Activated CD4-positive, CD25-positive, alpha-beta regulatory T cell (primary cell): ENCODE data around the gene TXLNB.

Experiments used
- DNase-seq, 4 experiments: peaks; one replicate each; lab custom pipeline; 2025; lab: John Stamatoyannopoulos, UW

Gene TXLNB

DNA sequence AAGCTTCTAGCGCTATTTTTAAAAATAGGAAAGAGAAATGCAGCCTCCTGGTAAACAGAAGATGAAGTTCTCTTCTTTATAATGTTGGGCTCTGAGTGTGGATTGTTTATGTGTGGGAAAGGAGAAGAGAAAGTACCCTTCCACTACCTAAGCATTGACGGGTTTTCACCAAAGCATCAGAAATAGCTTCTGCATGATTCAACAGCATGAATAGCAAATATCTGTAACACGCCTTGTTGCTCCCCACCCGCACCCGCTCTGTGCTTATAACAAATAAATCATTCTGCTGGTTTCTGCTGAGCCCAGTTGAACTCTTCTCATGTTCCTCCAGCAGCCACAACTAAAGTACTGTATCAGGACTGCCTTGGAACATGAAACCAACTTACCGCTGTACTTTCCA is 20.7 kb downstream of the TXLNB start:
- no peak for DNase-seq

DNA sequence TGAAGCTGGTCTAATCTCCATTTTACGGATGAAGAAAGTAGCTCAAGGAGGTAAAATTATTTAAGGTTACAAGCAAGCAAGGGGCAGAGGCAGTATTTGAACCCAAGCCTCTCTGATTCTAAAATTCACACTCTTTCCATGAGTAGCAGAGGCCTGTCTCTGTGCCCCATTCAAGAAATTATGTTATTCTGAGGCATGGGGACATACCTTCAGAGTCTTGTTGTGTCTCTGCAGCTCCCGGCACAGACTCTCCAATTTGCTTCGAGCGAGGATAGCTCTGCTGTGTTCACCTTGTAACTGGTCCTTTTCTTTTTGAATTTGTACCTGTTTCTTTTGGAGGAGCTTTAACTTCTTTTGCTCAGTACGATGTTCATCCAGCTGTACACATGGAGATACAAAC is 21.5 kb downstream of the TXLNB start:
- DNase-seq, result no peak

DNA sequence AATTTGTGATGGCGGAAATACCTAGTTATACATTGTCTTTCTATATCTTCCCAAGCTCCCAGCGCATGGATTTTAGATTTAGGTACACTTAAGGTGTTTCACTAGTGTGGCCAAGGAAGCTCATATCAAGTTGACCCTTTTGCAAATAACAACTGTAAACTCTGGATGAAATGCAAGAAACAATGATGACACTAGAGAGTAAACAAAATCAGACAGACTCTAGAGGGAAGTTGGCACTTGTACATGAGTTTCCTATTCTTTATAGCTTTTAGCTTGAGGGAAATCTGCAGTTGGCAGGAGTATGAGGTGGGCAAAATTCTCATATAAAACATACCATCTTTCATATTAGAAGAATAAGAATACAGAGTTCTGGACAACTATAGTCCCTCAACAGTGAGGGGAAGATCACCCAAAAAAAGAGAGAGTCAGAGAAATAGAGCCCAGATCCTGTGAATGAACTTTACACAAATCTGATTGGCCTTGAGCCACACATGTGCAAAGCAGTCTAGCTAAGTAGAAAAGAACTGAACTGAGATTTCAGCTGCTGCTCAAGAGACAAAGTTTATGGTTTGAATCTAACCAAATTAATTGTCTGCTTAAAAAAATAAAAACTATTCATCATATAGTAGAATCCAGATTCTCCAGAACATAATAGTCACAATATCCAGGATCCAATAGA is 26.1 kb downstream of the TXLNB start:
- DNase-seq, result no peak

DNA sequence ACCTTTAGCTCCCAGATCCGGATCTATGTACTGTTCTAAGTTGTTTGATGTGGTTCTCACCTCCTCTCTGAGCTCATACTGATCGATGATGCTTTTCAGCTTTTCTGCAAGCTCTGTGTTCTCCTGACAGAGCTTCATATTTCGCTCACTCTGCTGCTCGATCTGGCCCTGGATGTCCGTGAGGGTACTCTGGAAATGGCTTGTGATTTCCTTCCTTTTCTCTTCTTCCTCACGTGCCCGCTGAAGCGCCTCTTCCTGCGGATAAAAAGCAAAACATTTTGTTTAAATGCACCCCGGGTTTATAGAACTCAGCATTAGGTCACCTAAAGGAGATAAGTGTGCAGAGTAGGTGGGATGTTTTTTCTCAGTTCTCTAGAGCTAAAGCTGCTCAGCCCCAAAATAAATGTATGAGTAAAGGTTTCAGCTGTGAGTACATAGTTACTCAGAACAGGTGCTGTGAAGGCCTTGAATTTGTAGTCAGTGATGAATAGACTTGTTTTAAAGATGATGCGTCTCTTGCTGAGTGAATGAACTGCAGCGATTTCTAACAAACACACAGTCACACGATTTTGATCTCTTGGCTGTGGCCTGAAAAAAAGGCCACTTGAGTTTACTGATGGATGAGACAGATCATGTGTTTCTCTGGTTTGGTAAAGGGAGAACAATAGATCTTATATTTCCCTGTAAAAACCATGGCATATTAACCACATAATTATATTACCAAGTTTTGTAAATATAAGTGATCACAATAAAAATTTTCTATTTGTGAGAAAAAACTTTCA is 29.1 kb downstream of the TXLNB start:
- no peak for DNase-seq

DNA sequence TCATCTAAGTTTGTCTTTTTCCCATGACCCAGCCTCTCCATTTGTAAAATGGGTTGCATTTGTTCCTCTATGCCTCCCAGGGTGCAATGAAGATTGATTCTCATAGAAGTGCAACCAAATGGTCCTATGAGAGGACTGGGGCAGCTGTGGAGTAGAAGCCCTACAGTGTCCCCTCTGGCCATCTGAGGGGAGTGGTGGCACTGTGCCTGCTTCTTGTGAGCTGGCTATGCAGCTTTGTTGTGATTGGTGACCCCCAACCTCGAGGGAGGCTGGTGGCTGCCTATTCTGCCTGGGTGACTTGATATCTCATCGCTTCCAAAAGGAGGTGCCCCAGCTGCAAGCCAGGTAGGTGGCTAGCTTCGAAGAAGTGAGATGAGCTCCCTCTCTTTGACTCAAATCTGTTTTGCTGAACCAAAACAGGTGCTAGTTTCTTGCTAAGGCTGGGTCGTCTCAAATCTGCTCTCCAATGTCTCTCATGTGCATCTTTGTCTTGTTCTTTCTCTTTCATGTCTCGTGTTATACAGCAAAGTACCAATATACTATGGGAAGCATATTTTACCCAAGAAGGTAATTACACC is 33.9 kb downstream of the TXLNB start:
- no peak for DNase-seq

DNA sequence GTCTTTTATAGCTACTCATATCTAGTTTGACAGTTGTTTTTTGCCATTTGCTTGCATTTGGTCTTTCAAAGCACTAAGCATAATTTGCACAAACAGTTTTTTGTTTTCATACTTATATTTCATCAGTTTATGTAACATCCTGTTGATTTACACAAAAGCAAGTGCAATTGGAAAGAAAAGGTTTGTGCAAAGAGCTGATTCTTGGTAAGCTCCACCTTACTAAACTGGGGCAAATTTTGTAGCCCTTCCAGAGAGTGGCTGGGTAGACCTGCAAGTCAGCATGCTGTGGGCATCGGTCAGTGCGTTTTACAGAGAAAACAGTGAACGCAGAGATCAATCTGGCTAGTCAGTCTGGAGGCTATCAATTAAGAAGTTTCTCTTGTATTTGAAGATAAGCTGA is 34.5 kb downstream of the TXLNB start:
- no peak for DNase-seq

DNA sequence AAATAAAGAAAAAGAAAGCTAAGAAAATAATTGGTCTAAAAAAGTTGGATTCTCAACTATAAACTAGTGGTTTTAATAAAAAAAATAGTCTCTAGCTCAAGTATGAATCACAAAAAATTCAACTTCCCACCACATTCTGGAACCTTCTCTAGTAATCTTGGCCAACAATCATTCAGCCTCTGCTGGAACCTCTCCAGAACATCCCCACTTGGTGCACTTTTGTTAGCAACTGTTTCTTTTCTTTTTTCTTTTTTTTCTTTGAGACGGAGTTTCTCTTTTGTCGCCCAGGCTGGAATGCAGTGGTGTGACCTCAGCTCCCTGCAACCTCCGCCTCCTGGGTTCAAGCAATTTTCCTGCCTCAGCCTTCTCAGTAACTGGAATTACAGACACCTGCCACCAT is 35.7 kb downstream of the TXLNB start:
- no peak for DNase-seq

DNA sequence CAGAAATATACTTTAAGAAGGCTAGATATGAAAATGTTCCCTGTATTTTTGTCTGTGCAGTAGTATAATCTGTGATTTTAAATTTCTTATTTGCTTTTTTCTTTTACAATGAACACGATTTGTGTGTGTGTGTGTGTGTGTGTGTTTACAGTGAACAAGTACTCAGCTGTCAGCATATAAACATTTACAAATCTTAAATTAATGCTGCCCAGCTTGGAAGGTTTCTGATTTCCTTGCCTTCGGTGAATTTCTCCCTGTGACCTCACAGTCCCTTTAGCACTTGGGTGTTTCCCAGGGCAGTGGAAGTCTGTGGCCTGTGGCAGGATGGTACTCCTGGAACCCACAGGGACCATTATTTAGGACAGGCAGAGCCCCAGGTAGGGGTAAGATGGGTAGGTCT is 37.6 kb downstream of the TXLNB start:
- no peak for DNase-seq

DNA sequence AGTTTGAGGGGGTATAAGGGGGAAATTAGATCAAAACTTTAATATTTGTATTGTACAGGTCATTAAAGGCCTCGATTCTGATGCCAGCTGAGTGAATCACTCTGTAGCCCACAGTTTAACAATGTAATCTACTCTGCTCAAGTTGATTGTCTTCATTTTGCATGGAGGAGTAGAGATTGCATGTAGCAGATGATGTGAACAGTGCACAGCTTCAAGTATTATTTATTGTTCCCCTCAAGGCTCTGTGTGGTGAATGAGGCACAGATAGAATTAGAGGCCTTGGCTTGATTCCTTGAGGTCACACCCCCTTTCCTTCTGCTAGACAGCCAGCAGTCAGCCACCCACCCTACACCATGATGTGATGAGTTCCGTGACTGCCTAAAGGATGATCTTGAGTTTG is 38.1 kb downstream of the TXLNB start:
- DNase-seq, result no peak

DNA sequence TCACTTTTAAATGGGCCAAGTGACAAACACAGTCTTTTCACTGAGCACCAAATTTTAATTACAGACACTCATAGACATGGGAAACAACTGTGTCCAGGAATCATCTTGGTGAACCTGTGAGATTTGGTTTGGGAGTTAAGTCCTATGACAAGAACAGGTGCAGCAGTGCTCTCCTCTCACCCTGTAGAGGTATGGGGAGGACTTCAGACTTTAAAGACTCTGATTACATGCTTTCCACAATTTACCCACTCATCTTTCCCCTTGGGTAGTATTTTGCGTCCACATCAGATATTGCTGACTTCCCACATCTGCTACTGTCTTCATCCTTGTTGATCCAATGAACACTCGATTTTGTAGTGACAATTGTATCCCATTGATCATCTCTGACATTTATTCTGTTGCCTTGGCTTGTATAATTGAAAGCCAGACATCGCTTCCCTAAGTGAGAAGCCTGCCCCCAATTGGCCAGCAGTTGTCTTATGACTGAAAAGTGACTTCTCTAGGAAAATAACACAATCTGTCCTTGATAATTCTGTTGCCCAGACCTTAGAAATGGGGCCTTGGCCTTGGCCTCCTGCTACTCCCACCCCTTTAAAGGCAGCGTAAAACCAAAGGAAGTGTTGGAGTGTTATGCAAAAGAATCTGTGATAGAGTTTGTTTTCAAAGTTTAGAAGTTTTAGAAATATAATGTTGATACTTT is 40.0 kb downstream of the TXLNB start:
- no peak for DNase-seq

DNA sequence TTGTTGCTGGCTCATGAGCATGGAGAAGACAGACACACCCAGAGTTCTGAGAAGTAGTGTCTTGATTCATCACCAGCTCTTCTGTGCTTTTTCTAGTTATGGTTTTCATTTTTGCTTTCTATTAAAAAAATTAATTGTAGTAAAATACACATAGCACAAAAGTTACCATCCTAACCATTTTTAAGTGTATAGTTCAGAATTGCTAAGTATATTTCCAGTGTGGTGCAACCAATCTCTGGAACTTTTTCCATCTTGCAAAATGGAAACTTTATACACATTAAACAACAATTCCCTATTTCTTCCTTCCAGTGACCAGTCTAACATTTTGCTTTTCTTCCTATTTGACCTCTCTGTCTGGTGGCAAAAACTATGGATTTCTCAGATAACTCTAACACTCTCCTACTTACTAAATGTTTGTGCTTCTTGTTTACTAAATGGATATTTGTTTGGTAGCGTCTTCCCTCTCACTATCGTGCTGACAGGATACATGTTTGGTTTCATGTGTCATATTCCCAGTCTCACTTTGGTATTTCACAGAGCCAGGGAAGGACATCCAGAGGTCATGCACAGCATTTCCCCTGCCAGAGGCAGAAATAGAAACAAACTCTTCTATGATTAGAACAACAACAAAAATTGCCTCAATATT is 40.6 kb downstream of the TXLNB start:
- DNase-seq, result no peak

DNA sequence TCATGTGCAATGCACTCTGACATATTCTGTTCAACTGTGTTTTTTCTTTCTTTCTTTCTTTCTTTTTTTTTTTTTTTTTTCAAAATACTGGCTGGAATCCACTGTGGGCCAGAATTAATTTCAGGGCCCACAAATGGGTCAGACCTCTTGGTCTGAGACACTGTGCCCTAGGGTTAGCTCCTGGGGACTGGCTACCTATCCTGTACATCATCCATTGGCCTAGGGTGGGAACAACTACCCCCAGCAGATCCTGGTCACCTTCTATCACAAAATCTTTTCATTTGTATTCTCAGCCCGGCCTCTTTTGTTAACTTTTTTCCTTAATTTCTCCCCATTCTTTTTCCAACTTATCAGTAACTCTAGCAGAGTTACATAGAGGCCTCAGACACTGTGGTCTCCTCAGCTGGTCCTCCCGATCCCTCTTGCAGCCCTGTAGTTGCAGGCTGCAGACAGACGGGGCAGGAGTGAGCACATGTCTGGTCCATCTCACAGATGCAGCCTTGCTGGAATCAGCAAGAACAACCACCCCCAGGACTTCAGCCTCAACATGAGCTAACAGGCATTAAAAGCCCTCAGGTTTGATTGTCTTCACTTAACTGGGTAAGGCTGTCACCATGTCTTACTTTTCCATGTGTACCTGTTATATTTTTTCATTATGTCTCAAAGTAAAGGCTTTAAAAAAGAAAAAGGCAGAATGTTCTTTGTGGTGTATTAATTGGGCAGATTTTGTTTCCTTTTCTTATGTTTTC is 41.3 kb downstream of the TXLNB start:
- peak in 2 of 4 experiments; percentile 13 to 16 for DNase-seq

DNA sequence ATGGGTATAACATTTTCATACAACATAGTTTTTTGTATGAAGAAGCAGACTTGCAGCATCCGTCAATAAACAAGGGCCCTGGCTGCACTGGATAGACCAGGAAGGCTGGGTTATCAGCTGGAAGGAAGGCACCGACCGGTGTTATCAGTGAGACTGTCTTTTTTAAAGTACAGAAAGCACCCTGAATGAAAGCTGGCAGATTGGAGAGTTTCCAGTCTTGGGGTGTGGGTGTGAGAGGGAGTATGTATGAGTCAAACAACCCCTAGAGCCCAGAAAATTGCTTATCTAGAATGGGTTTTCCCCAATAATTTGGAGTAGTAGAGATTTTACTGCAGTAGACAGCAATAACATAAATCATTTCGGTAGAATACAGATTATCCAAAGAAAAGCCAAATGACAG is 42.4 kb downstream of the TXLNB start:
- DNase-seq, result no peak

DNA sequence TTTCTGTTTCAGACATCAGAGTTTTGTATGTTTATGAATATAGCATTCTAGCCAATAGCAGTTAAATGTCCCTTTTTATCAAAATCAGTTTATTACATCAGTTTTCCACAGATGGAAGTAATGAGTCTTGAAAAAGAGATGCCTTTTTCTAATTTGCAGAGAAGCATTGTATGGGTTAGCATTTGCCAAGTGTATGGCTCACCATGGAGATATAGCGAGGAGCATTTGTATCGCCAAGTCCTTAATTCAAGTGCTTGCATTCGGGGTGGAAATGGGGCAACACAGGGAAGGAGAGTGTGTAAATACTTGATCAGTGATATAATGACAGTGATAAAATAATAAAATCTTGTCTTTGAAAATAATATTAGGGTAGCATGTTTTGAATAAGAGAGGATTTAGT is 42.9 kb downstream of the TXLNB start:
- no peak for DNase-seq

DNA sequence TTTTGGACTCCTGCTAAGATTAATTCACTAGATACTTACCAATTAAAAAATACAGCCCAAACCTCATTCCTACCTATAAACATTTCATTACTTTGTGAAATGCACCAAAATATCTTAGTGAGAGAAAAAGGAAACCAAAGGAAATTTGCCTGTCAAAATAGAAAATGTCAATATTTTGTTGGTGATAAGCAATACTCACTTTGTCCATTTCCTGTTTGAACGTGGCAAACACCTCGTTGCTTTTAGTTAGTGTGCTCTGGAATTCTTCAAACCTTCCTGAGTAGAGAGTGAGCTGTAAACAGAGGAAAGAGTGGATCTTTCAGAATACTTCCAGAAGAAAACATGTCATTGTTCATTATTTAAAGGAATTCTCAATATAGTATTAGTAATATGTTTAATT is 44.2 kb downstream of the TXLNB start:
- no peak for DNase-seq

DNA sequence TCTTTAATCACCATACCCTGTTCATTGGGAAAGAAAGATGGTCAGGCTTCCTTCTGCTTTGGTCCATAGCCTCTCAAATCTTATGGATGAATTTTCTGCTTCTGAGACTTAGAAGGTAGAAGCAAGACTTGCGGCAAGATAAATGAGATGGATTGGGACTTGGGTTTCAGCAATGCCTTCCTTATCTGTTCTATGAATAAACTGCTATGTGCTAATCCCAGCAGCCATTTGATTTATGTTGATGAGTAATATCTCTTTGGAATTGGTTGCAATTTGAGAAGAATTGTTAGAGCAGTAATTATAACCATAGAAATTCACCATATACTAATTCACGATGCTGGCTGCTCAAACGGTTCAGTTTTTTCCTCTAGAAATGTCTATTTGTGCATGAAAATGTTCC is 48.3 kb downstream of the TXLNB start:
- DNase-seq, result no peak

DNA sequence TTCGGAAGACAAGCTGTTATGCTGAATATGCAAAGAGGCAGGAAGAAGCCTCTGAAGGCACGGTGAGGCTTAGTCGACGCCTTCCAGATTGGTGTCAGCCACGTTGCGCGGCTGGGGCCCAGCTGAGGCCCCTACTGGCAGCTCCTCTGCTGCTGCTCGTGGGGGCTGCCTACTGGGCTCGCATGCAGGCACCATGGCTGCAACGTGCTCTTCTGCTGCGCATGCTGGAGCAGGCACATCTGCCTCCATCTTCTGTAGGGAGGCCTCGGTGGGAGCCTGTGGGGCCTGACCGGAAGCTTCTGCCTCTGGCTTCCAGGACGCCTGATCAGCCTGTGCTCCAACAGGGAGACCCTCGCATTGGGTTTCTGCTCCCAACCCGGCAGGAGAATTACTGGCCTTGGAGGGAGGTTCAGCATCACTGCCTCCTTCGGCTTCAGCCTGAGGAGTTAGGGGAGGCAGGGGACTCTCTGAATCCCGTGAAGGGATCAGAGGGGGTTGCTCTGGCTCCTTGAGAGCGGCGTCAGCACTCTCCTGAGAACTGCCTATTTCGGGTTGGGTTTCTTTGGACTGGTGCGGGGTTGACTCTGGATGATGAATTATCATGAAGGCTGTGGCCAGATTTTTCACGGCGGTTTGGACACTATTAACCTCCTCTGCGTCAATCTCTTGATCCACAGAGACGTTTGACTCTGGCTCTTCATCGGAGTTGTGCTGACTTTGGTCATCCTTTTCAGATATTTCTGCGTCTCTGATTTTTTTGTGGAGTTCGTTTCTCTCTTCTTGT is 49.1 kb downstream of the TXLNB start:
- DNase-seq, result no peak

DNA sequence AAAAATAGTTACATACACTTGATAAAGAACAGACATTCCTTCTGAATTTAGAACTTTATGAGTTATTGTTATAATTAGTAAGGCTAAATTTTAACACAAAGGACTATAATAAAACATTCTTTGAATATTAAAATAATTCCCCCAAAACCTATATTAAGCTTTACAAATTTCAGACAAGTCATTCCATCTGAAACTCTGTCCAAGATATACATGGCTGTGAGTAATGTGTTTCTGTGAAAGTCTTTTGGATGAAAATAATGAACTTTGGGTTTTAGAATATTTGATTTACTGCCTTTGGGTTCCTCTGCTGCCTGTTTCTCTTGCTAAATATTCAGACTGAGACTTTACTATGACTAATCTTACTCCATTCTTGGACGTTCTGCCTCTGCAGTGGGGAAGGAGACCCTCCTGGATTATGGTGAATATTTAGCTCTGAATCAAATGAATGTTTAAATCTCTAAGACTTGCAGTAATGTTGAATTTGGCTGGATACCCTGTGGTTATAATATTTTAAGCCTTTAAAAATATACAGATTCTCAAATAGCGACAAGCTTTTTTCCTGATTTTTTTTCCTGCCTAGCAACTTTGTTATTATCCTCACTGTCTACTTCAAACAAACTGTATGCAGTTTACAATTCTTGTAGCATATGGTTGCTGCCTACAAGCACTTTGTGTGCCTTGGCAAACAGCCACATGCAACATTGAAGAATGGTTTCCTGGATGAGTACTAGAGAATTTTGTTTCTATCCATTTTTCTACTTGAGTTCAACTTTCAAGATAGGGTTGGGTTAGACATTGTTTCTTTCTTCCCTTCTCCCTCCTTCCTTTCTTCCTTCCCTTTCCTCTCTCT is 51.4 kb downstream of the TXLNB start:
- no peak for DNase-seq

DNA sequence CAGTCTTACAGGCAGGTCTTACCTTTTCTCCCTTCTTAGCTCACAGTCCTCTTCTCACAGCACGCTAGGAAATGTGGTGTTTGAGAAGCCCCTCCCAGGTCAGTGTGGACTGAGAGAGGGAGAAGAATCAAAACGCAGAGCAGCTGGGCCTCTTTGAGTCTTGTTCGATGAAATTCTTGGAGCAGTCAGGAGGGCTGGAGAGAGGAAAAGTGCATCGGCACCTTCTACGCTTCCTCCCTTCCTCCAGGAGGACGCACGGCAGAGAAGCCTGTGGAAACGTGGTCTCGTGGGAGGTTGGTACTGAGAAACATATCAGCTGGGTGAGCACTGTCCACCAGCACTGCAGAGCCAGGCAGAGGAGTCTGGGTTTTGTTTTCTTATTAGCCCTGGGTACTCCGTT is 52.7 kb downstream of the TXLNB start:
- DNase-seq, result no peak

DNA sequence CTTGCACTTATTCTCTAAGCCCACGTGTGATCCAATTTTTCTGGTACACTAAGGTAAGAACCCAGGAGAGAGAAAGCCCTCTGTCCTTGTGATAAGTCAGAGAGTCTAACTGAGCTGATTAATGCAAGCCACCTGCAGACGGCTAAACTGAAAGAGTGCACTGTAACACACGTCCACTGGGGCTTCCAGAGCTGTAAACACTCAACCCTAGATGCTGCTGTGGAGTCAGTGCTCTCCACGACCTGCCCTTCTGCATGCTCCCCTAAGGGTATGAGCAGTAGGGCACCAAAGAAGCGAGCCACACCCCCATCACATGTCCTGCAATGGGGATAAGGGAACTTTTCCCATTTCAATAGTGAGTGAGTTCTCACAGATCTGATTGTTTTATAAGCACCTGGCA is 55.7 kb downstream of the TXLNB start:
- DNase-seq, result no peak
